Measurements from ENCODE around the gene PCDHGA4. TPM values are rescaled to one million over a fixed set of nuclear protein-coding genes. Genes with fewer than 3 reads are reported as not detected.

Gene PCDHGA4
- total and polyA plus RNA-seq, 4 donors, result 0.35 to 7.0 (median 2.5) TPM

DNA sequence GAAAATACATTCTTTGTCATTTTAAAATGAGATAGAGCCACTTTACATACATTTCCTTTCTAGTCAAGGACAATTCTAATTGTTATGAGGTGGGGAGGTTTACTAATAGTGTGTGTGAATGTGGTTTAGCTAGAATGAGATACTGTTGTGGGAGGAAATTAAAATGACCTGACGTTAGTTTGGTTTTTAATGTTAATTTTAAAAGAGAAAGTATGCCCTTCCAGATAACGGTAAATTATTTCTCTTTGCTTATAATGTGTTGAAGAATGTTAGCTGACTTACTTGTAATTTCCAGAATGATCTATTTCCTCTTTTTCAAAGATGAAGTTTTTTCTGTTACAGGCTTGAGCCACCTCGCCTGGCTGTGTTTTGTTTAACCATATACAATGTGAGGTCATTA is 32.6 kb upstream of the PCDHGA4 start:
- ATAC-seq (ENCODE audit: insufficient read depth, low FRiP score) (no peak), DNase-seq (no peak)
- Histone ChIP-seq H3K4me1 (ENCODE audit: control insufficient read depth in 5 of 5, insufficient read depth in 5 of 5, low read length in 5 of 5) (peaks cover 0 to 9% (median 0%) of the 10 kb centered on the region in 5 donors), H3K9ac (ENCODE audit: insufficient read depth in 1 of 2, low read length in 2 of 2) (no peak overlapping the region), H3K36me3 (ENCODE audit: control insufficient read depth in 4 of 4, insufficient read depth in 4 of 4, low read length in 4 of 4) (peaks cover 0 to 24% (median 15%) of the 10 kb centered on the region in 4 donors), H3K4me3 (no peak overlapping the region), H3K9me3 (ENCODE audit: control insufficient read depth in 4 of 4, insufficient read depth in 3 of 4, low read length in 3 of 4) (peaks cover 17 to 32% (median 27%) of the 10 kb centered on the region in 4 donors), H3K27me3 (ENCODE audit: control insufficient read depth in 3 of 3, insufficient read depth in 3 of 3, low read length in 2 of 3) (peaks cover 0 to 4% (median 0%) of the 10 kb centered on the region in 3 donors), H3K27ac (ENCODE audit: low read depth in 1 of 2, low read length in 1 of 2) (no peak overlapping the region)
- TF ChIP-seq, protein P1, sequence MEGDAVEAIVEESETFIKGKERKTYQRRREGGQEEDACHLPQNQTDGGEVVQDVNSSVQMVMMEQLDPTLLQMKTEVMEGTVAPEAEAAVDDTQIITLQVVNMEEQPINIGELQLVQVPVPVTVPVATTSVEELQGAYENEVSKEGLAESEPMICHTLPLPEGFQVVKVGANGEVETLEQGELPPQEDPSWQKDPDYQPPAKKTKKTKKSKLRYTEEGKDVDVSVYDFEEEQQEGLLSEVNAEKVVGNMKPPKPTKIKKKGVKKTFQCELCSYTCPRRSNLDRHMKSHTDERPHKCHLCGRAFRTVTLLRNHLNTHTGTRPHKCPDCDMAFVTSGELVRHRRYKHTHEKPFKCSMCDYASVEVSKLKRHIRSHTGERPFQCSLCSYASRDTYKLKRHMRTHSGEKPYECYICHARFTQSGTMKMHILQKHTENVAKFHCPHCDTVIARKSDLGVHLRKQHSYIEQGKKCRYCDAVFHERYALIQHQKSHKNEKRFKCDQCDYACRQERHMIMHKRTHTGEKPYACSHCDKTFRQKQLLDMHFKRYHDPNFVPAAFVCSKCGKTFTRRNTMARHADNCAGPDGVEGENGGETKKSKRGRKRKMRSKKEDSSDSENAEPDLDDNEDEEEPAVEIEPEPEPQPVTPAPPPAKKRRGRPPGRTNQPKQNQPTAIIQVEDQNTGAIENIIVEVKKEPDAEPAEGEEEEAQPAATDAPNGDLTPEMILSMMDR (IDR thresholded peaks at IDR 0.05; ENCODE audit: control extremely low read depth, extremely low read depth), result no peak
- WGBS, 2 donors, result 86 to 94% methylated on average over 3 of the region's 3 CpGs

DNA sequence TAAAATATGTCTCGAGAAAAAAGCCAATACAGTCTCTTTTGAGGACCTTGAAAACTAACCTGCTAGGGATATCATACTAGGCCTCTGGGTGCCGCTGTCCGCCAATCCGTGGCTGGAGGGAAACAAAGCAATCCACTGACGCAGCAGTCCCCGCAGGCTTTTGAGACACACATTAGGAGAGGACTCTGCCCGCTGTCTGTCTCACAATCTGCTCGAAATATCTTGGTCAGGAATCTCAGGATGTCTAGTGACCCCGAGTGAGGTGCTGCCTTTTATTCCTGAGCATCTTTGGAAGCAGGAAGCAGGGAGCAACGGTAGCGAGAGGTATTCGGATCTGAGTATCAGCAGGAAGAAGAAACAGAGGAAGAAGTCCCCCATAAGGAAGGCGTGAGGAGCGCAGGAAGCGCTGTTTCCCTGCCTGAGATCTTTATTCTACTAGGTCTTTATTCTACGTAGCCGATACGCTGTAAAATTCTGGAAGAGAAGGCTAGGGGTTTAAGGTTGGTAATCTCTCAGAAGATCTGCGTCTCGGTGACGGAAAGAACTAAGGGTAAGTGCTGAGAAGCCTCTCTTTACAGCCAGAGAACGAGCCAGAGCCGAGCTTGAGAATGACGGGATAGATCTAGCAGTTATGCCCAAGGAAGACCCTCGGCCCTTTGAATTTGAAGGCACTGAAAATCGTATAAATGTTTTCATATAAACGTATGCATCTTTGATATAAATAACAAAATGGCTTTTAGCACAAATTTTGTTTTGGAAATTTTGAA is 28.6 kb upstream of the PCDHGA4 start:
- peaks cover 0 to 36% (median 13%) of the 10 kb centered on the region in 4 donors for H3K9me3 ChIP-seq (ENCODE audit: control insufficient read depth in 4 of 4, insufficient read depth in 3 of 4, low read length in 3 of 4)

DNA sequence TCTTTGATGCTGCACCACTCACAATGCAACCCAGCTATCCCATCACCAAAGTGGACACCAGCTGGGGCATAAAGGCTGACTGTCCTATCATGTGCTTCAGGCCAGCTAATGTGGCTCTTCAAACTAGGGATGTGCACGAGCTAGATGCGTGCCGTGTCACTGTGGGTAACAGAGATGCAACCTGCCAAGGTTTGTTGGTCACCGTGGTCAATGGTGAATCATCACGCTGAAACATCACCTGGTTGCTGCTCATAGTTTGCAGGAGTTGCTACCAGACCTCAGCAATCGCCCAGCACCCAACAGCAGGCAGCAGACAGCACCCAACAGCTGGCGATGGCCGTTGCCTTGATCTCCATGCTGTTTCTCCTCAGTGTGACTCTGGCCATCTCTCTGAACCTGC is 26.6 kb upstream of the PCDHGA4 start:
- 79 to 83% methylated on average over 8 of the region's 8 CpGs for WGBS, 2 donors
- ATAC-seq (ENCODE audit: insufficient read depth, low FRiP score) (no peak), DNase-seq (no peak)
- no peak overlapping the region for H3K4me3 ChIP-seq
- no peak overlapping the region for H3K27ac ChIP-seq (ENCODE audit: low read depth in 1 of 2, low read length in 1 of 2)
- H3K4me1 ChIP-seq (ENCODE audit: control insufficient read depth in 5 of 5, insufficient read depth in 5 of 5, low read length in 5 of 5), result peaks cover 0 to 2% (median 0%) of the 10 kb centered on the region in 5 donors
- no peaks in the 10 kb centered on the region for H3K36me3 ChIP-seq (ENCODE audit: control insufficient read depth in 4 of 4, insufficient read depth in 4 of 4, low read length in 4 of 4)
- TF ChIP-seq, protein P1 (IDR thresholded peaks at IDR 0.05; ENCODE audit: control extremely low read depth, extremely low read depth), result no peak
- peaks cover 0 to 4% (median 0%) of the 10 kb centered on the region in 3 donors for H3K27me3 ChIP-seq (ENCODE audit: control insufficient read depth in 3 of 3, insufficient read depth in 3 of 3, low read length in 2 of 3)
- peaks cover 0 to 46% (median 17%) of the 10 kb centered on the region in 4 donors for H3K9me3 ChIP-seq (ENCODE audit: control insufficient read depth in 4 of 4, insufficient read depth in 3 of 4, low read length in 3 of 4)
- H3K9ac ChIP-seq (ENCODE audit: insufficient read depth in 1 of 2, low read length in 2 of 2), result no peak overlapping the region

More for the DNA sequence above, 28.6 kb upstream of the PCDHGA4 start:
- Histone ChIP-seq H3K9ac (ENCODE audit: insufficient read depth in 1 of 2, low read length in 2 of 2) (peak overlapping the region; percentile 37 to 64), H3K36me3 (ENCODE audit: control insufficient read depth in 4 of 4, insufficient read depth in 4 of 4, low read length in 4 of 4) (no peaks in the 10 kb centered on the region), H3K27ac (ENCODE audit: low read depth in 1 of 2, low read length in 1 of 2) (peak overlapping the region in 1 of 2 donors; percentile 66), H3K4me1 (ENCODE audit: control insufficient read depth in 5 of 5, insufficient read depth in 5 of 5, low read length in 5 of 5) (peaks cover 0 to 2% (median 0%) of the 10 kb centered on the region in 5 donors), H3K27me3 (ENCODE audit: control insufficient read depth in 3 of 3, insufficient read depth in 3 of 3, low read length in 2 of 3) (peaks cover 0 to 4% (median 0%) of the 10 kb centered on the region in 3 donors), H3K4me3 (peak overlapping the region; percentile 10)
- DNase-seq (peak; percentile 61 to 76 (median 67)), ATAC-seq (ENCODE audit: insufficient read depth, low FRiP score) (peak; percentile 58)
- 12 to 13% methylated on average over 27 of the region's 27 CpGs for WGBS, 2 donors
- TF ChIP-seq, protein P1 (IDR thresholded peaks at IDR 0.05; ENCODE audit: control extremely low read depth, extremely low read depth), result peak; percentile 3
